DOHH2 (cell line): ENCODE measurements around the gene HSF2BP.

ENCODE experiments used
- EZH2phosphoT487 ChIP-seq: fragments of 200-600 bp; sonication (generic); IDR thresholded peaks from 2 replicates; pipeline ENCODE4 v1.6.1; 2017; ENCODE audit warnings: borderline replicate concordance, mild to moderate bottlenecking, antibody characterized with exemption, low read length, moderate library complexity, mixed read lengths
- TF ChIP-seq, protein P1 (sequence below): fragments of 200-600 bp; sonication (generic); IDR thresholded peaks from one replicate; pipeline ENCODE4 v1.5.1; 2014; ENCODE audit warnings: antibody characterized with exemption, mild to moderate bottlenecking, low read depth, low read length; ENCODE audit not compliant: poor library complexity, severe bottlenecking

DNA sequence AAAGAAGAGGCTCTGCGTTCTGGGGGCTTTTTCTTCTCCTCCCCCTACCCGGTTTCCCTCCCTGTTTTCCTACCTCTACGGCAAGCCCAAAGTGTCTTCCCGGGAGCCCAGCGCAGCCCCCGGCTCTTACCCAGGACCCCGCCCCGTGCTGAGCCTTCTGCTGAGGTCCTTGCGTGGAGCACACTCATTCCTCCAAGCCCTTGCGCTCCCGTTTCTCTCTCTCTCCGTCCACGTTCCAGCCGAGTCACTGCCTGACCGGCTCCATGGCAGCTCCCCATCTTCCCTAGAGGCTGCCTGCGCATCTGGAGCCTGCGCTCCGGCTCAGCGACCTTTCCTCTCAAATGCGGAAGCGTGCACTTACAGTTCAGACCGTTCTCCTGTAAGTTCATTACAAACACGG, 34.7 kb upstream of the HSF2BP start:
- TF ChIP-seq, protein P1, sequence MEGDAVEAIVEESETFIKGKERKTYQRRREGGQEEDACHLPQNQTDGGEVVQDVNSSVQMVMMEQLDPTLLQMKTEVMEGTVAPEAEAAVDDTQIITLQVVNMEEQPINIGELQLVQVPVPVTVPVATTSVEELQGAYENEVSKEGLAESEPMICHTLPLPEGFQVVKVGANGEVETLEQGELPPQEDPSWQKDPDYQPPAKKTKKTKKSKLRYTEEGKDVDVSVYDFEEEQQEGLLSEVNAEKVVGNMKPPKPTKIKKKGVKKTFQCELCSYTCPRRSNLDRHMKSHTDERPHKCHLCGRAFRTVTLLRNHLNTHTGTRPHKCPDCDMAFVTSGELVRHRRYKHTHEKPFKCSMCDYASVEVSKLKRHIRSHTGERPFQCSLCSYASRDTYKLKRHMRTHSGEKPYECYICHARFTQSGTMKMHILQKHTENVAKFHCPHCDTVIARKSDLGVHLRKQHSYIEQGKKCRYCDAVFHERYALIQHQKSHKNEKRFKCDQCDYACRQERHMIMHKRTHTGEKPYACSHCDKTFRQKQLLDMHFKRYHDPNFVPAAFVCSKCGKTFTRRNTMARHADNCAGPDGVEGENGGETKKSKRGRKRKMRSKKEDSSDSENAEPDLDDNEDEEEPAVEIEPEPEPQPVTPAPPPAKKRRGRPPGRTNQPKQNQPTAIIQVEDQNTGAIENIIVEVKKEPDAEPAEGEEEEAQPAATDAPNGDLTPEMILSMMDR = no peak
- TF ChIP-seq EZH2phosphoT487 = no peak
